ENCODE data around the gene DOK5. TPM values are rescaled to one million over a fixed set of nuclear protein-coding genes. Genes with fewer than 3 reads are reported as not detected.

DOK5 gene
- total RNA-seq, 4 donors from 2014 or later, result 1.4 to 9.8 TPM; not detected in 2

DNA sequence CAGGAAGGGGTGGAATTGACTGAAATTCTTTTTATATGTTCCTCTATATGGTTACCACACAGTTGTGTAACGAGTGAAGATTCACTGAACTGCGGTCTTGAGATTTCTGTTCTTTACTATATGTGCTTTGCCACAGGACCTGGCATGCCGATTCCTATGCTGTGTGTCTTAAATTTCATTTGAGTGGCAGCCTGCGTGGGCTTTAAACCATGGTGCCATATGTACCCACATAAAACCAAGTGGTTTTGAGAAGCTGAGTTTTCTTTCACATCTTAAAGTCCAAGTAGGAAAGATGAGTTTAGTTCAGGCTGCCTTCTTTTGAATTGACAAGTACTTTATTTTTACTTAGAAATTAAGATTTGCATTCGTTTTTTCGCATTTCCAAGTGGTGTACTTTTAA is 101.1 kb downstream of the DOK5 start:
- TF ChIP-seq, protein P1, sequence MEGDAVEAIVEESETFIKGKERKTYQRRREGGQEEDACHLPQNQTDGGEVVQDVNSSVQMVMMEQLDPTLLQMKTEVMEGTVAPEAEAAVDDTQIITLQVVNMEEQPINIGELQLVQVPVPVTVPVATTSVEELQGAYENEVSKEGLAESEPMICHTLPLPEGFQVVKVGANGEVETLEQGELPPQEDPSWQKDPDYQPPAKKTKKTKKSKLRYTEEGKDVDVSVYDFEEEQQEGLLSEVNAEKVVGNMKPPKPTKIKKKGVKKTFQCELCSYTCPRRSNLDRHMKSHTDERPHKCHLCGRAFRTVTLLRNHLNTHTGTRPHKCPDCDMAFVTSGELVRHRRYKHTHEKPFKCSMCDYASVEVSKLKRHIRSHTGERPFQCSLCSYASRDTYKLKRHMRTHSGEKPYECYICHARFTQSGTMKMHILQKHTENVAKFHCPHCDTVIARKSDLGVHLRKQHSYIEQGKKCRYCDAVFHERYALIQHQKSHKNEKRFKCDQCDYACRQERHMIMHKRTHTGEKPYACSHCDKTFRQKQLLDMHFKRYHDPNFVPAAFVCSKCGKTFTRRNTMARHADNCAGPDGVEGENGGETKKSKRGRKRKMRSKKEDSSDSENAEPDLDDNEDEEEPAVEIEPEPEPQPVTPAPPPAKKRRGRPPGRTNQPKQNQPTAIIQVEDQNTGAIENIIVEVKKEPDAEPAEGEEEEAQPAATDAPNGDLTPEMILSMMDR (IDR thresholded peaks at IDR 0.05), result no peak
- TF ChIP-seq POLR2A (IDR thresholded peaks at IDR 0.05), result no peak
- Histone ChIP-seq H3K36me3 (no peaks in the 10 kb centered on the region), H3K9me3 (no peaks in the 10 kb centered on the region), H3K27ac (no peak overlapping the region), H3K4me3 (no peak overlapping the region), H3K27me3 (no peaks in the 10 kb centered on the region), H3K4me1 (no peaks in the 10 kb centered on the region)
- intact Hi-C loops (cut with DNase I; ENCODE audit: low total_unique reads), result no loop called here
- no peak for DNase-seq

DNA sequence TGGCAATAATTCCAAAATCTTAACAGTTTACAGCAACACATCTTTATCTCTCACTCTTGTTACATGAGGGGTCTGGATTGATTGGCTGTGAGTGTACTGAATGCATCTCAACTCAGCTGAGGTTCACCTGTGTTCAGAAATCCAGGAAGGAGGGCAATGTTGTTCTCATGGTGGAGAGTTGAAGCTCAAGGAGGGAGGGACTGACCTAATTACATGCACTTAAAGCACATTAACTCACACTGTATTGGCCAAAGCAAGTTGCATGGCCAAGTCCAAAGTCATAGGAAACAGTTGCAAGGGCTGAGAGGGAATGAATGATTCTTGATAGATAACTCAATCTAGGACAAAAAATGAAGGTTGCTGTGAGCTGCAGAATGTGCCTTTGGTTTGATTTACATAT is 102.2 kb downstream of the DOK5 start:
- Histone ChIP-seq H3K9me3 (no peaks in the 10 kb centered on the region), H3K27me3 (no peaks in the 10 kb centered on the region), H3K4me3 (no peak overlapping the region), H3K36me3 (no peaks in the 10 kb centered on the region), H3K4me1 (no peaks in the 10 kb centered on the region), H3K27ac (no peak overlapping the region)
- intact Hi-C loops (cut with DNase I; ENCODE audit: low total_unique reads), result no loop called here
- DNase-seq, result no peak
- no peak for TF ChIP-seq POLR2A (IDR thresholded peaks at IDR 0.05)
- TF ChIP-seq, protein P1 (IDR thresholded peaks at IDR 0.05), result no peak

DNA sequence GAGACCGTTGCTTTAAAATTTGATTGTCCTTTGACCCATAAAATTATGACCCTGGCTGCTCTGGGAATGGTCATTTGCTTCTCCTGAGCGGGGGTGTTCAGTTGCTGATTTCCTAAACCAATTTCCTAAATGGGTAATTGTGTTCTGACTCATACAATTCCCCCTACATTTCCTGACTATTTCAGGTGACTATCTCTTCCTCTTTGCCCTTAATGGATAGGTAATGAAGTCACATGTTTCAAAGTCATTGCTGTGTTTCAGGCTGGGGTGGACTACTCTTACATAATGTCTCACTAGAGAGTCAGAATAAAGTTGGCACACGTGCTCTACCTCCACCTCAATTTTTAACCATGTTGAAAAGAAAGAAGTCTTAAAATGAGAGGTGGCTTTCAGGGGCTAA is 109.8 kb downstream of the DOK5 start:
- H3K9me3 ChIP-seq, result no peaks in the 10 kb centered on the region
- H3K4me3 ChIP-seq, result no peak overlapping the region
- no peak overlapping the region for H3K27ac ChIP-seq
- no peaks in the 10 kb centered on the region for H3K4me1 ChIP-seq
- DNase-seq, result no peak
- intact Hi-C loops (cut with DNase I; ENCODE audit: low total_unique reads), result no loop called here
- no peaks in the 10 kb centered on the region for H3K27me3 ChIP-seq
- TF ChIP-seq, protein P1 (IDR thresholded peaks at IDR 0.05), result no peak
- TF ChIP-seq POLR2A (IDR thresholded peaks at IDR 0.05), result no peak
- no peaks in the 10 kb centered on the region for H3K36me3 ChIP-seq

DNA sequence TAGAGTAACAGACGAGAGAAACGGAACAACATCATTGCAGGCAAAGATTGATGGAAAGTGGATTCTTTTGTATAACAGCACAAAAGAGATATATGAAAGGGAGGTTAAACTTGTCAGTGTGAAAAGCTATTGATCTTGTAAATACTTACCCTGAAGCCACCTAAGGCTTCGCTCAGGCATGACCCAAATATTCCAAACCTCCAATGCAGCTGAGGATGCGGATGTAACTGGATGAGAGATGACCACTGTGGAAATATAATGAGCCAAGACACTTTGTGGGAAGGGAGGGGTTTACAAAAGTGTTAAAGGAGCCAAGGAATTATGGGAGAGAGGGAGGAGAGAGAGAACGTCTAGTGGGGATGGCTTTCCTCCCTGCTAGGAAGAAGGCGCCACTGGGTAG is 112.0 kb downstream of the DOK5 start:
- no peaks in the 10 kb centered on the region for H3K4me1 ChIP-seq
- TF ChIP-seq, protein P1 (IDR thresholded peaks at IDR 0.05), result no peak
- TF ChIP-seq POLR2A (IDR thresholded peaks at IDR 0.05), result no peak
- H3K9me3 ChIP-seq, result no peaks in the 10 kb centered on the region
- H3K27ac ChIP-seq, result no peak overlapping the region
- intact Hi-C loops (cut with DNase I; ENCODE audit: low total_unique reads), result no loop called here
- H3K27me3 ChIP-seq, result no peaks in the 10 kb centered on the region
- H3K36me3 ChIP-seq, result no peaks in the 10 kb centered on the region
- no peak for DNase-seq
- no peak overlapping the region for H3K4me3 ChIP-seq

DNA sequence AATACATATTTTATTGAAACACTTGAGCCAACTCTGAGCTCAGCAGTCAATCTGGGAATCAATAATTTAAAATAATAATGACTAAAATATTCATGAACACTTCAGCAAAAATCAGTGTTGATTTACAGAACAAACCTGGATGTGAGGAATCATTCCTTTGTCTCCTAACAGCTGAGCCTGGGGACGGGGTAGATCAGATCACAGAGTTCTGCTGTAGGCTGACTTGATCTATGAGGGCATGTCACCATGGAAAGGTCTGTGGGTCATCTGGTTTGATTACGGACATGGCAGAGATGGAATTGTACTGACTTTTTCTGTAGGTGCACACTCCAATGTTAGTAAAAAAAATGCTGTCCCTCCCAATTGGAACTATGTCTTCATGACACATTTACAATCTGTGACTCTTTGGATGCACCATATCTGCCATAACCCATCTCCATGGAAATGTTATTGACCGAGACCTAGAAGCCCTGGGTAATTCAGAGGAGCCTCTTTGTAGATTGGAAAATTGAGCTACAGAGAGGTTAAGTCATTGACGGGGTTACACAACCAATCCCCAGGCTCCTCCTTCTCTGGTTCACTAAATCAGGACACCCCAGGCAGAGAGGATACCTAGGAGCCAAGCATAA is 114.1 kb downstream of the DOK5 start:
- Histone ChIP-seq H3K36me3 (no peaks in the 10 kb centered on the region), H3K4me1 (no peaks in the 10 kb centered on the region), H3K27ac (no peak overlapping the region), H3K4me3 (no peak overlapping the region), H3K9me3 (no peaks in the 10 kb centered on the region), H3K27me3 (no peaks in the 10 kb centered on the region)
- no peak for TF ChIP-seq POLR2A (IDR thresholded peaks at IDR 0.05)
- TF ChIP-seq, protein P1 (IDR thresholded peaks at IDR 0.05), result no peak
- intact Hi-C loops (cut with DNase I; ENCODE audit: low total_unique reads), result no loop called here
- no peak for DNase-seq

All from uterus (tissue), 4 donors.